ENCODE results near the gene TTLL8.
"Not testable (repeated sequence)": the region's sequence is repeated elsewhere in the genome, so short reads cannot be mapped to it uniquely, and the experiment has no call there.

TTLL8 gene

DNA sequence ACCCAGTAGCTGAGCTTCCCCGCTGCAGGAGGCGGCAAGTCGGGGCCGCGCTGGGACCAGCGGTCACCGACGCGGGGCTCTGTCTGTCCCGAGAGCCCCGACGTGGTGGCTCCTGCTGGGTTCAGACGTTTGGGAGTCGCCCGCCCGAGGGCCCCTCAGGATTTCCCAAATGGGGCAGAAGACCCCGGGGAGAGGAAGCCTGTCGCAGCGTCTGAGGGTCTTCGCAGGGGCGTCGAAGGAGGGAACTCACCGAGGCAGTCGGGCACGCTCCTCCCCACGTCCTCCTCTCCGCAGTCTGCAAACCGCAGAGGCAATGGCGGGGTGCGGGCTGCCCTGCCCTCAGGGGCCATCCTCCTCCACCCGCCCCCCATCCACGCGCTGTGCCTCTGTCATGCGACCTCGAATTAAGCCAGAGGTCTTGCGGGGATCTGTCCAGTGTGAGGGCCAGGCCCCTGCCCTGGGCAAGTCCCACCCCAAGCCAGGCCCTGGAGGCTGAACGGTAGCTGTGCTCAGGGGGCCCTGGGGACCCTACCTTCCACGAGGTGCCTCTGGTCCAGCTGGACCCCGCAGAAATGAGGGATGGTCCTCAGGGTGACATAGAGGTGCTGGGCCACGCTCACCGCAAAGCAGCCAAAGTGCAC, 58.0 kb downstream of the TTLL8 start:
- no peak for DNase-seq

GRCh38 chr22:49999063-49999945, 58.8 kb downstream of the TTLL8 start:
- no peak for DNase-seq

GRCh38 chr22:49998718-49999062, 59.4 kb downstream of the TTLL8 start:
- no peak for DNase-seq

GRCh38 chr22:49997932-49998717, 60.0 kb downstream of the TTLL8 start:
- no peak for DNase-seq

- DNase-seq: no peak
These were observed 60.9 kb downstream of the TTLL8 start for GRCh38 chr22:49997251-49997599.

DNA sequence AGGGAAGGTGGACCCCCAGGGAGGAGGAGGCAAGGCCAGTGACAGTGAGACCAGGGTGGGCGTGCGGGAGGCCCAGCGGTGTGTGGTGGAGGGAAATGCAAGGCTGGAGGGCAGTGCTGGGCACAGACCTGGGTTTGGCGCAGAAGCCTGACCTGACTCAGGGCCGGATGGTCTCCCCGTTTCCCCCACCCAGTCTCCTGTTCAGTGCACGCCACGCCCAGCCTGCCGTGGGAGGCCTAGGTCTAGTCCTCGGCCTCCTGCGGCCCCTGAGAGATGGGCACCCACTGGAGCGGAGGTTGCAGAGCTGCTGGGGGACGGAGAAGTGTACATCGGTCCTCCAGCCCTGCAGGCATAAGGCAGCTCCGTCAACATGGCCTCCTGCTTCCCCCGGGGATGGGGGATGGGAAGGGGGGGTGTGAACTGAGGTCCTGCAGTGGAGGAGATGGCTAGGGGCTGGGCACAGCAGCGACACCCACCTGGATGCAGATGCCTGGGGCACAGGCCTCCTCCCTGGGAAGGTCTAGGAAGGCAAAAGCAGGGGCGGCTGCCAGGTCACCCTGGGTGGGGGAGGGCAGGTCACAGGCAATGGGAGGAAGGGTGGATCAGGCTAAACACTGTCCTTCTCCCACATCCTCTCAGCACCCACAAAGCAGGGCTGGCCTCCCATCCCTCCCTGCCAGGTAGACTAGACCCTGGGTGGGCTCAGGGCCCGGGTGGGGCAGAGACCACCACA, 61.4 kb downstream of the TTLL8 start:
- DNase-seq: no peak

- no peak for DNase-seq
These were observed 62.0 kb downstream of the TTLL8 start for GRCh38 chr22:49996119-49996517.

DNA sequence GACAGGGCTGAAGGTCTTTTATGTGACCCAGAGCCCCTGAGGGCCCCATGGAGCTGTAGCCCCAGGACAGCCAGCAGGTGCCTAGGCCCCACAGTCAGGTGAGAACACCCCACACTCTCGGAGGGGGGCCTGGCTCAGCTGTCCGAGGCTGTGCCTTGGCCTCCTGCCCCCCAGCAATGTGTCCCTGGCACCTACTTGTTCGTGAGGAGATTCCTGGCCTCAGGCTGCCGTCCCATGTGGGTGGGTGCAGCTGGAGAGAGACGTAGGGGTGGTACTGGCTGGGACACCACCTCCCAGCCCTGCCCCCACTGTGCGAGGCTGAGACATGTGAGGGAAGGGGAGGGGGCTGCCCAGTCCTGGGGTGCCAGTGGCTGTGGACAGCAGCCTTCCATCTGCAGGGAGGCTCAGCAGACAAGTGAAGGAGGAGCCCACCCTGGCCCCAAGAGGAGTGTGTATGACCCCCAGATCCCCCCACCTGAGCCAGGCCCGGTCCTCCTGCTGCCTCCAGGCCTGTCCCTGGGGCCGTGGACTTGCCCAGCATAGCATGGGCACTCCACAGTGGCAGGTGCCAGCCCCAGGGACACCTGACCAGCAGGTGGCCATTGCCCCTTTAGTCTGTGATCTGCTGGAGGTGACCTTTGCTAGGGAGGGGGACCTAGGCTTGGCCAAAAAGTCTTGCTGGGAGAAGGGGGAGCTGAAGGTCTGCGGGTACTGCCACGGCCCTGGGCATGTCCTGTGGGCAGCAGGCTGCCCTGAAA, 62.6 kb downstream of the TTLL8 start:
- DNase-seq: no peak

- DNase-seq: no peak
These were observed 63.1 kb downstream of the TTLL8 start for GRCh38 chr22:49995041-49995360.

DNA sequence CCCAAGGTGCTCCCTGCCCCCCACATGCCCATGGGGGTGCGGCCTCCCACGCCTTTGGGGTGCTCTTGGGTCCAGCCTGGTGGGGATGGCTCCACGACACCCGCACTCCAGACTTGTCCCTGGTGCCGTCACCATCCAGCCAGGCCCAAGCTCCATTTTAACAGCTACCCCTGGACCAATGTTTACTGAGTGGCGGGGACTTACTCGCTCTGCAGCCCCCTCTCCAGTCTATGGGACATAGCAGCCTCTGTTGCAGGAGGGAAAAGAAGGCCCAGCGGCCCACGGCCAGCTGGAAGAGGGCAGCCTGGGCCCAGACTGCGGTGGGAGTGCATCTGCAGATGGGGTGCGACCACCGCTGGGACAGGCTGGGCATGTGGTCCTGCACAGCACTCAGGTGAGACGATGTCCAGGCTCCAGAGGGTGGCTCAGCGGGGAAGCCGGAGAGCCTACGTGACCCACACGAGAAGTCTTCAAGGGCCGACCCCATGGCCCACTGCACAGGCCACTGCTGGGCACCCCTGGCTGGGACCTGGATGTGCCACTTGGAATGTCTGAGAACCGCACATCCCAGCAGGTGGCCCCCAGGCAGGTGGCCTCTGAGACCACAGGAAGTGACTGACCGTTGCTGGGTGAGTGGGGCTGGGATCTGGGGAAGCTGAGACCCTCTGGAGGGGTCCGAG, 63.6 kb downstream of the TTLL8 start:
- no peak for DNase-seq

DNA sequence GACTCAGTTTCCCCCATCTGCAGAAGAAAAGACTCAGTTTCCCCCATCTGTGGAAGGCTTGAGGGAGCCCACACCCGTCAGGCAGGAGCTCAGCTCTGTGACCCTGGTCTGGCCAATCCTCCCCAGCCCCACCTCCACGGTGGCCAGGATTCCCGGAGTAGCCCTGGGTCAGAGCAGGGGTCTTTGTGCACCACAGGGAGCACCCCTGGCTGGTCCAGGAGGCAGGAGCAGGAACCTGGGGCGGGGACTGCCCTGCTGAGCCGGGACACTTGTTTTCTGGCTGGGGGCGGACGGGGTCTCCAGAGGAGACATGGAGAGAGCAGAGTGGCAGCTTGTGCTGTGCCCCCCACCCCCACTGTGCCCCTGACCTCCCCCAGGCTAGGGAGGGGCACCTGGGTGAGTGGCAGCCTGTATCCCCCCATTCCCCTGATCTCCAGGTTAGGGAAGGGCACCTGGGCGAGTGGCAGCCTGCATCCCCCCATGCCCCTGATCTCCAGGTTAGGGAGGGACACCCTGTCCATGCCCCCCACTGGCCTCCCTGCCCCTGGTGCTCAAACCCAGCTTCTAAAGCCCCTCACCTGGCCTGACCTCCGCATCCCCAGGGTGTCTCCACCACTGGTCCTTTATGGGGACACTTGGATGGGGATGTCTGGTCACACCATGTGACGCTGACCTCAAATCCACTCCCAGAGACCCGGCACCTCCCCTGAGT, 64.3 kb downstream of the TTLL8 start:
- DNase-seq: no peak

- peak; percentile 69 for DNase-seq
These were observed 65.0 kb downstream of the TTLL8 start for GRCh38 chr22:49992921-49993648.

DNA sequence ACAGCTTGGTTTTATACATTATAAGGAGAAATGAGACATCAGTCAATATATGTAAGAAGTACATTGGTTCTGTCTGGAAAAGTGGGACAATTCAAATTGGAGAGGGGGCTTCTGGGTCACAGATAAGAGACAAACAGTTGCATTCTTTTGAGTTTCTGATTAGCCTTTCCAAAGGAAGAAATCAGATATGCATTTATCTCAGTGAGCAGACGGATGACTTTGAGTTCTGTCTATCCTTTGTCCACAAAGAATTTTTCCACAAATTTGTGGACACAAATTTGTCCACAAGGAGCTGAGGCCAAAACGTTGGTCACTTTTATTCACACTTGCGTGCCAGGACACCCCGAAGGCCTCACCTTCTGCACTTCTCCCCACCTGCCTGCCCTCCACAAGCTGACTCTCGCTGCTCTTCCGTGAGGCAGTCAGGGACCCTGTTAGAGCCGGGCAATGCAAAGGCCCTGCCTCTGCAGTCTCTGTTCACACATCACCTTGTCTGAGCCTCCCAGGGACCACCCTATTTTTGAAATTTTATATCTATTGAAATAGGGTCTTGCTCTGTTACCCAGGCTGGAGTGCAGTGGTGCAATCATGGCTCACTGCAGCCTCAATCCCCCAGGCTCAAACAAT, 66.1 kb downstream of the TTLL8 start:
- no peak for DNase-seq

DNA sequence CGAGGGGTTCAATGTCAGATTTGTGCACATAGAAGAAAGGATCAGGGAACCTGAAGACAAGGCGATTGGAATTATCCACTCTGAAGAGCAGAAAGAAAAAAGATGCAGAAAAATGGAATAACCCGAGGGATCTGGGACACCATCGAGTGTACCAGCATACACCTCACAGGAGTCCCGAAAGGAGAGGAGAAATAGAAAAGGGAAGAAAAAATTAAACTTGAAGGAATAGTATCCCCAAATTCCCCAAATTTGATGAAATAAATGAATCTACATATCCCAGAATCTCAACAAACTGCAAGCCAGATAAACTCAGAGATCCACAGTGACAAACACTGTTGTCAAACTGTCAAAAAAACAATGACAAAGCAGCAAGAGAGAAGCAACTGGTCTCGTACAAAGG, 66.9 kb downstream of the TTLL8 start:
- DNase-seq: no peak

- not testable (repeated sequence) for DNase-seq
These were observed 68.3 kb downstream of the TTLL8 start for GRCh38 chr22:49989826-49990225.

- no peak for DNase-seq
These were observed 71.8 kb downstream of the TTLL8 start for GRCh38 chr22:49986325-49986724.

GRCh38 chr22:49983148-49984042, 74.7 kb downstream of the TTLL8 start:
- DNase-seq: no peak

- DNase-seq: not testable (repeated sequence)
These were observed 76.3 kb downstream of the TTLL8 start for GRCh38 chr22:49981799-49982198.
